ENCODE data around the gene CCNL1. TPM values are rescaled to one million over a fixed set of nuclear protein-coding genes. Genes with fewer than 3 reads are reported as not detected.

CCNL1 gene
- total RNA-seq, 1 experiment from 2014 or later, result 68.8 TPM

- no peak for DNase-seq
- Histone ChIP-seq H3K27me3 (no peaks in the 10 kb centered on the region), H3K4me3 (no peak overlapping the region), H3K9me3 (no peaks in the 10 kb centered on the region), H3K36me3 (peaks cover 93% of the 10 kb centered on the region)
These were observed 4.4 kb downstream of the CCNL1 start for GRCh38 chr3:157155591-157155990.

DNA sequence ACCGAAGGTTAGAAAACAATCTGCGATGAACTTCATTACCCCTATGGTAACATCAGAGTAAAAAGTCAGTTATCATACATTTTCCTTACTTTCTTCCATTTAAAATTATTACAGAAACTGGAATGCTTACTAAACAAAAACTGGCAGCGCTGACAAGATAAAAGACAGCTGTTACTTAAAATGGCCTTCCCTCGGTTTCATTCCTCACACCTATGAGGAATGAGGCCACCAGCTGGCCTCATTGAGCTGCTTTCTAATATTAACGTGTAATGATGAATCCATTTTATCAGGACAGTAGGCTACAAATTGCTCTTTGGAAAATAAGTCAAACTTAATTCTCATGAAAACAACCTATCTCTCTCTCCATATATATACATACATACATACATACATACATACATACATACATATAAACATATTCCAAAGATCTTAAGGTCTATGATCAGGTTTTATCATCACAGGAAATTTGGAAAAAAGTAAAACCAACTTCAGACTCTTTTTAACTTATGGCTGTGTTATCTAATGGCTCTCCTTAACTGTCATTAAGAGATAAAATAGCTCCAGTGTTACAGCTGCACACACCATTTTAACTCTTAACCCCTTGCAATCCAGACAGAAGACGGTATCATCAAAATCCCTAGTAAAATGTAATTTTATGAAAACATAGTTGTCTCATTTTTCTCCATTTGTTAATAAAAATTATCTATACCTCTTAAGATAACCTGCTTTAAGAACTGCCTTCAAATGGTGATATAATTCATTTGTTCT lies 5.2 kb downstream of the CCNL1 start:
- peaks cover 98% of the 10 kb centered on the region for H3K36me3 ChIP-seq
- no peaks in the 10 kb centered on the region for H3K27me3 ChIP-seq
- H3K9me3 ChIP-seq, result no peaks in the 10 kb centered on the region
- no peak overlapping the region for H3K4me3 ChIP-seq
- no peak for DNase-seq

- no peak for DNase-seq
- Histone ChIP-seq H3K9me3 (no peaks in the 10 kb centered on the region), H3K27me3 (no peaks in the 10 kb centered on the region), H3K36me3 (peaks cover 100% of the 10 kb centered on the region), H3K4me3 (no peak overlapping the region)
These were observed 7.0 kb downstream of the CCNL1 start for GRCh38 chr3:157152930-157153329.

GRCh38 chr3:157152438-157152837 lies 7.5 kb downstream of the CCNL1 start:
- H3K36me3 ChIP-seq, result peaks cover 100% of the 10 kb centered on the region
- no peaks in the 10 kb centered on the region for H3K9me3 ChIP-seq

GRCh38 chr3:157151627-157152026 lies 8.3 kb downstream of the CCNL1 start:
- H3K9me3 ChIP-seq, result no peaks in the 10 kb centered on the region
- peaks cover 100% of the 10 kb centered on the region for H3K36me3 ChIP-seq
- H3K27me3 ChIP-seq, result no peaks in the 10 kb centered on the region
- no peak overlapping the region for H3K4me3 ChIP-seq
- no peak for DNase-seq

More at GRCh38 chr3:157152438-157152837, 7.5 kb downstream of the CCNL1 start:
- no peak overlapping the region for H3K4me3 ChIP-seq
- DNase-seq, result no peak
- H3K27me3 ChIP-seq, result no peaks in the 10 kb centered on the region

DNA sequence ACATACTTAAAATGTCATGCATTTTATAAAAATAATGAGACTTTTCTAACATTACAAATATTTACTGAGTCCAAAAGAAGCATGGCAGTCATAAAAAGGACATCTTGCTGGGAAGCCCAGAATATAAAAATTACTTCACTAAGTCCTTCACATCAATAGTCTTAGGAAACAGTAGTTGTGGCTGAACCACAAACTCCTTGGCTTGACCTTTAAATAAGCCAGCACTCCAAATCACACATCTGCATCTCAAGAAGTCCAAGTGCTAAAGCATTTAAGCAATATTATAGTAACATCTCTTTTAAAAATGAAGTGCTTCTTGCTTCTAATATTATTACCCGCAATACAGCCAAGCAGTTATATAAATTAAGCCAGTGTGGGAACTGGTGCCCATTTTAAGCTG lies 8.8 kb downstream of the CCNL1 start:
- peaks cover 100% of the 10 kb centered on the region for H3K36me3 ChIP-seq

DNA sequence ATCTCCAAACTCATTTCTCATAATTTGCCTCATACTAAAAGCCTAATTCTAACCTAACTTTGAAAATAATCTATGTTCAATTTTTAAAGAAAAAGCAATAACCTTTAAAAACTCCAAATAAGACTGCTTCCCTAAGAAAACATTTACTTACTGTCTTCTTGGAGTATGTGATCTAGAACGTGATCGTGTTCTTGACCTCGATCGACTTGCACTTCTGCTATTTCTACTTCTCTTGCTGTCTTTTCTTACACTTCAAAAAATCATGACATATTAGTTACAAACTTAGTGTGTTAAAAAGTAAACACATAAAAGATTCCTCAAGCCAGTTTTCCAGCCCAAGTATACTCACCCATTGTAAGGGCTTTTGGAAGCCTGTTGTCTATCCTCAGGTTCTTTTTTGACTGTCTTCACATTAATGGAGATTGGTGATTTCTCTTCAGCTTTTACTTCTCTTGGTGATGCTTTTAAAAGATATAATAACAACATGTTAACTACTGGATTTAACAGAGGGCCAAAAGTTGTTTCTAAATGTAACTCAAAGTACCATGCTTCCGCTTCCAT lies 10.7 kb downstream of the CCNL1 start:
- no peak for DNase-seq
- no peak overlapping the region for H3K4me3 ChIP-seq
- H3K27me3 ChIP-seq, result no peaks in the 10 kb centered on the region
- peaks cover 99% of the 10 kb centered on the region for H3K36me3 ChIP-seq
- H3K9me3 ChIP-seq, result no peaks in the 10 kb centered on the region

More for the DNA sequence above, 8.8 kb downstream of the CCNL1 start:
- DNase-seq, result no peak
- Histone ChIP-seq H3K27me3 (no peaks in the 10 kb centered on the region), H3K4me3 (no peak overlapping the region), H3K9me3 (no peaks in the 10 kb centered on the region)

- no peak for DNase-seq
- Histone ChIP-seq H3K4me3 (no peak overlapping the region), H3K36me3 (peaks cover 99% of the 10 kb centered on the region), H3K27me3 (no peaks in the 10 kb centered on the region), H3K9me3 (no peaks in the 10 kb centered on the region)
These were observed 11.6 kb downstream of the CCNL1 start for GRCh38 chr3:157148196-157148889.

DNA sequence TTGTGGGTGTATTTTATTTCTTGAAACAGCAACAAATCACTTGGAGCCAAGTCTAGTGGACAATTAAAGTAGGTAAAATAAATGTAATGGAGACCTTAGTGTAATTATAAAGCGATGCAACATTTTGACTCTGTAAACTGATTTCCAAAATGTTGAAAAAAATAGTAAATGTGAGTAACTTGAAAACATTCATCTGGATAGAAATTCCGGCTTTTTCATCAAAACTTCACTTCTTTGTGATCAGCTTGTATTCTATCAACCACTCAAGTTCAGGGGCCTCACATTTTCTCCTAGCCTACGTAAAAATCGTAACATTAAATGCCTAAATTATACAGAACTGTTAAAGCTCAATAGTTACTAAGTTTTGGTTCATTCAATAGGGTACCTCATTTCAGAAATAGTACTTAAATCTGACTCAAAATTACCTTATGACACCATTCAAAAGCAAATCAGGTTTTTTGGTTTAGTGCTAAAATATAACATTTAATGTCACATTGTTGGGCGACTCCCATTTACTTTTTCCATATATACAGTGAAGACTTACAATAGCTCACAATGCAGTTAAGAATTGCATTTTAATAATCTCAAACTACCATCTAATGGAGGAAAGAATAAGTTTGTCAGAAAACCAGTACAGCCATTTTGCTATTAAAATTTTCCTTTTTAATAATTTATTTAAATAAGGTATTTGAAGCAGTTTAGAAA lies 12.7 kb downstream of the CCNL1 start:
- Histone ChIP-seq H3K36me3 (peaks cover 93% of the 10 kb centered on the region), H3K9me3 (no peaks in the 10 kb centered on the region), H3K4me3 (no peak overlapping the region), H3K27me3 (no peaks in the 10 kb centered on the region)
- DNase-seq, result no peak

DNA sequence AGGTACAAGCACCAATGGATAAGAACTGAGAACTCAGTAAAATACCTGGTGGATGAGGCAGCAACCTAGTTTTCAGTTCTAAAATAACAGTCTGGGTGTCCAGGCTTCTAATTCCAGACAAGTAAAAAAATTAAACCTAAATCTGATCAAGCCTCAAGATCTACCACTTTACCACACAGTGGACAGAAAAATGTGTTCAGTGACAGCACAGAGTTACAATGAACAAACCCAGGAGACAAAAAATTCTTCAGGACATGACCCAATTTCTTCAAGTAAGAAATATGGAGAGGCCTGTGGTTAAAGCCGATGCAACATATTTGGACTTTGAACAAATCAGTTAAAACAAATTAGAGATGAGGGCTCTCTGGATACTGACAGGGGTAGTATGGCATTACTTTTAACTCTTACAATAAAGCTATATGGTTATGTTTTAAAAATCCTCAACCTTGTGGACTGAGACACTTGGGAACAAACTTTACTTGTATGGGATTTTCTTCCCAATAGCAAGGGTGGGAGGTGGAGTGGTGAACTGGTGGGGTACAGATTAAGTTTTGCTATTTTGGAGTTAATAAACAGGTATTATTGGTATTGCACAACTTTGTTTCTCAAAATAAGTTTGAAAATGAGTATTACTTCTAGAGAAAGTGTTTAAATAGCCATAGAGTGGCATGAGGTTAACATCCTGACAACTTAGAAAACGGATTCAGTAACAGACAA lies 14.2 kb downstream of the CCNL1 start:
- H3K27me3 ChIP-seq, result no peaks in the 10 kb centered on the region
- H3K4me3 ChIP-seq, result no peak overlapping the region
- H3K9me3 ChIP-seq, result no peaks in the 10 kb centered on the region
- DNase-seq, result no peak
- peaks cover 81% of the 10 kb centered on the region for H3K36me3 ChIP-seq

DNA sequence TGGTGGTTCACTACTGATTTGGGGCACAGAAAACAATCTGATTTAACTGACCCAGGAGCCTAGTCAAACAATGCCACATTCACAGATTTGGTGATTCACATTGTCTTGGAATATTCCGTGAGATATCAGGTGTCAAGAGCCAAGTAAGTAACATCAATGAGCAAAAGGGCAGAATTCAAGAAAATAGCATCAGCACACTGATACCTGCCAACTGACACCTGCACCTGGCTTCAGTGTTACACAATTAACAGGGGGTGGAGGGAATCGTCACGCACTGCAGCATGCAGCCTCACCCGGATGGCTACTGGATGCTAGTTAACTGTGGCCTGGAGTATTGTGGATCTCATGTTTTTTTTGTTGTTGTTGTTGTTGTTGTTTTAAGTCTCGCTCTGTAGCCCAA lies 17.6 kb downstream of the CCNL1 start:
- Histone ChIP-seq H3K36me3 (peaks cover 63% of the 10 kb centered on the region), H3K9me3 (peaks cover 4% of the 10 kb centered on the region; the same call in 1 of the 2 replicates), H3K27me3 (no peaks in the 10 kb centered on the region), H3K4me3 (no peak overlapping the region)
- no peak for DNase-seq

DNA sequence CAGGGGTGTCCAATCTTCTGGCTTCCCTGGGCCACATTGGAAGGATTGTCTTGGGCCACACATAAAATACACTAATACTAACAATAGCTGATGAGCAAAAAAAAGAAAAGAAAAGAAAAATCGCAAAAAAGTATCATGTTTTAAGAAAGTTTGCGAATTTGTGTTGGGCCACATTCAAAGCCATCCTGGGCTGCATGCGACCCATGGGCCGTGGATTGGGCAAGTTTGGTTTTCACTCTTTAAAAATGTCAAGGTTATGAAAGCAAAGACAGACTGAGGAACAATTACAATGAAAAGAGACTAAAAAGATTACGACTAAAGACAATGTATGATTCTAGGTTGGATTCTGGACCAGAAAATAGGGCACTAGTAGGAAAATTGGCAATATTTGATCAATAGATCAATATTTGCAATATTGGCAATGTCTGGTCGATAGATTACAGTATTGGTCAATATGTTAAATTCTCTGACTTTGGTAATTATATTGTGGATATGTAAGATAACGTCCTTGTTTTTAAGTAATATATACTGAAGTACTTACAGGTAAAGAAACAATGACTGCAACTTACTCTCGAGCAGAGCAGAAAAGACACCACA lies 19.9 kb downstream of the CCNL1 start:
- Histone ChIP-seq H3K36me3 (peaks cover 42% of the 10 kb centered on the region), H3K4me3 (no peak overlapping the region), H3K27me3 (no peaks in the 10 kb centered on the region), H3K9me3 (peaks cover 4% of the 10 kb centered on the region; the same call in 1 of the 2 replicates)
- DNase-seq, result no peak

GRCh38 chr3:157136647-157137387 lies 23.1 kb downstream of the CCNL1 start:
- no peak overlapping the region for H3K4me3 ChIP-seq
- H3K9me3 ChIP-seq, result peaks cover 4% of the 10 kb centered on the region; the same call in 1 of the 2 replicates
- H3K36me3 ChIP-seq, result peaks cover 17% of the 10 kb centered on the region
- DNase-seq, result no peak
- H3K27me3 ChIP-seq, result no peaks in the 10 kb centered on the region

GRCh38 chr3:157135671-157136396 lies 24.1 kb downstream of the CCNL1 start:
- DNase-seq, result no peak
- Histone ChIP-seq H3K36me3 (peaks cover 17% of the 10 kb centered on the region), H3K4me3 (no peak overlapping the region), H3K27me3 (no peaks in the 10 kb centered on the region), H3K9me3 (peaks cover 4% of the 10 kb centered on the region; the same call in 1 of the 2 replicates)

Data from MG63 (cell line).